GM18505 (cell line): Measurements from ENCODE around the gene RAB40A.

Experiments
- ATAC-seq: cut with Tn5 transposase; IDR thresholded peaks from one replicate; pipeline ENCODE4 v1.9.1; 2021; ENCODE audit not compliant: unreplicated experiment
- POLR2A ChIP-seq: IDR thresholded peaks from 4 replicates; pipeline ENCODE4 v1.6.1; 2011; ENCODE audit warnings: borderline replicate concordance; ENCODE audit not compliant: insufficient read depth, insufficient read length; ENCODE audit errors: extremely low read depth

The RAB40A gene

DNA sequence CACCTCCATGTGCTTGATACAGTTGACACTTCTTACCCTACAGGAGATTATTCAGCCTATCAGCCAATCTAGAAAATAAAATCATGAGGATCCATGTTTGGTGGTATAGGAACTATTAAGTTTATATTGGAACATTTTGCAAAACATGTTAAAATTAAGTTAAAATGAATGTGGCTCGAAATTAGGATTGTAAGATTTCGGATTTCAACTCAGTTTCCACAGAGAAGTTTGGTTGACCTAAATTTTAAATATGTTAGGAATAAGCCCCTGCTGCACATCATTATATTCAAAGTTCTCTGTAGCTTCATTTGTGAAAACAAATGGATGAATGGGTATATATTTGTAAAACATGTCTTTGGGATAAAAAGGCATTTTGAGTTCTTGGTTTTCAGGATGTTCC is at the start of gene RAB40A:
Gene RAB40A, minus strand, starts transcription at position 101 of the 400 bp plus-strand sequence. CDS start 18,733 bp downstream, outside the sequence.
- no peak for TF ChIP-seq POLR2A
- no peak for ATAC-seq

DNA sequence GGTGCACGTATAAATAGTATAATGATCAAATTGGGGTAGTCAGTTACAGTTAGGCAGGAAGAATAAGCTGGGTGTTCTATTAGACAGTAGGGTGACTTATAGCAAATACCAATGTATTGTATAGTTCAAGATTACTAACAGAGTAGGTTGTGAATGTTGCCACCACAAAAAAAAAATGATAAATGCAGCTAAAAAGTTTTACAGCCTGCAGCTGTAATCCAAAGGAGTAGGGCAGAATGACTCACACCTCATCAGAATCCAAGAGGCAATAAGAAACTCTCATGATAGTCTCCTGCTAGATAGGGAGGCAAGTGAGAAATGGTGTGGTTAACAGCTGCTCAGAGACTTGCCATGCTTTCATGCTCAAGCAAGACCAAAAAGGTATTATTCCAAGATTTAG is 46.5 kb upstream of the RAB40A start:
- no peak for TF ChIP-seq POLR2A
- ATAC-seq, result no peak

DNA sequence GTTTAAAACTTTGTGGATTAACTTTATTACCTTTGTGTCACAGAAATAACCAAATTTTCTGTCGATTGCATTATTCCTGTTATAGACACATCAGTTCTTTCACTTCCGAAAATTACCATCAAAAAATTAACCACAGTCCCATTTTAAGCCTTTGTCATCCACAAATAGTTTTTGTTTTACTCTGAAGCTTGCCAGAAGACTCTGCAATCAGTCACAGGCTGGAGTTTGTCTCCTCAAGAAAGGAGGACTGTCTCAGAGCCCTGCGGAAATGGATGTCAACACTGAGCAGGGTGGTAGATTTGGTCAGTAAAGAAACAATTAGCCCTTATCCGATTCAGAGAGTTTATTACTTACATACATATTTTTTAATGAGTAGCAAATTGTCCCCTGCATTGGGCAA is 45.9 kb upstream of the RAB40A start:
- ATAC-seq, result no peak
- TF ChIP-seq POLR2A, result no peak

DNA sequence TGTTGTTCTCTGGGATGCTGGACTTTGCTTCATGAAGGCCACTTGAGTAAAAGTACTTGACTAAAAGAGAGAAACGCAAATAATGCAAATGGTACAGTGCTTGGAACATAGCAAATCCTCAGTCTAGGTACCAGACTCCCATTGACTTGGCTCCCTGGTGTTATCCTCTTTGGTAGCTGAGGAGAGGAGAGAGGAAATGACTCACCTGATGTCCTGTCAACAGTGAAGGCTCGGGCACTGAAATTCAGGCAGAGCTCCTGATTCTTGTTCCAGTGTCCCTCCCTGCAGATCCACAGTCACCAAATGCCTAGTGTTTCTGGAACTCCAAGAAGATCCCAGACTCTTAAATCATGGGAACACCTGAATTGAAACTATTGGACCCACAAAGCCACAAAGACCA is 43.5 kb upstream of the RAB40A start:
- no peak for ATAC-seq

GRCh38 chrX:103560256-103560655 is 41.0 kb upstream of the RAB40A start:
- no peak for ATAC-seq
- TF ChIP-seq POLR2A, result no peak

More for the DNA sequence above, 43.5 kb upstream of the RAB40A start:
- TF ChIP-seq POLR2A, result no peak

DNA sequence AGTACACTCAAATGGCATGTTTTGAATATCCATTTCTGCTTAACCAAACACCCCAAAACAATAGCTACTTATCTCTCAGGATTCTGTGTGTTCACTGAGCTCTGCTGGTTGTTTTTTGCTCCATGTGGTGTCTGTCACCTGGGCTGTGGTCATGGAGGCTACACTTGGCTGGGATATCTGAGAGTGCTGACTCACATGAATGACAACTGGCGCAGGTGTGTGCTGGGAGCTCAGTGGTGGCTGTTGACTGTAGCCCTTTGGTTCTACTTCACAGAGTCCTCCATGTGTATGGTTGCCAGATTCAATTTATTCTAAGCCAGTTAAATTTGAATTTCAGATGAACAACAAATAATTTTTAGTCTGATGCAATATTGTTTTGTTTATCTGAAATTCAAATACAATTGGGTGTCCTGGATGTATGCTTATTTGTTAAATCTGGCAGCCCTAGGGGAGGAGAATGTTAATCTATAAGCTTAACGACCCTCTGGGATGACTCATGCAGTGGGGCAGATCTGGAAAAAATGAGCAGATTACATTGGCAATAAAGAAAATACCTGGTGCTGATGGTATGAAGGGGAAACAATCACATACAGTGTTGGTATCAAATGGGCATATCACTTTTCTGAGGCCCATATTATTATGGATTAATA is 37.8 kb upstream of the RAB40A start:
- no peak for TF ChIP-seq POLR2A
- ATAC-seq, result no peak

DNA sequence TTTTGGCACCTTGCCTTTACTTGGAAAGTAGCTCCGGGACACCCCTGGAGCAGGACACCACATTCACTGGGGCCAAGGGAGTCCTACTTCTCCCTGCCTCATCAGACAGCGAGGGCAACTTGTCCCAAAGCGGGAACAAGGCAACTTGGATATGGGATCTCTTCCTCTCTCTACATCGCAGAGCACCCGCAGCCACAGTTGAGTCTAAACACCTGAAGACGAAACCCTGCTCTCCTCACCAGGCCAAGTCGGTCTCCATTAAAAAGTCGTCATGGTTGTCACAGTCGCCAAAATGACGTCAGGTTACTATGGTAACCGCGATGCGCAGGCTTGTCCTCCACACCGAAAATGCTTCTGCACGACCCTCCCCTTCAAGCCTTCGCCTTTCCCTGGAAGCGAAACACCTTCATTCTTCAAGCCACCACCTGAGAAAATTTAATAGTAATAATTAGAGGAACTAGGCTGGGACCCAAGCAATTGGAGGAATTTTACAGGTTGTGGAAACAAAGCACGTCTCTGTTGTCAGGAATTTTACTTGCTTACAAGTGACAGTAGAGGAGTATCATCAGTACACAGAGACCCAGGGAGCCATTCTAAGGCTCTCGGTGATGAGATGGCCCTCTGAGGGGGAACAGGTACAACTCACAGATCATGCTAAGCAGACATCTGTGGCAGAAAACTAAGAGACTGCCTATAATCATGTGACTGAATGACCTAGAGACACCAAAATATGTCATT is 35.6 kb upstream of the RAB40A start:
- peak; percentile 57 for TF ChIP-seq POLR2A
- peak; percentile 93 for ATAC-seq

DNA sequence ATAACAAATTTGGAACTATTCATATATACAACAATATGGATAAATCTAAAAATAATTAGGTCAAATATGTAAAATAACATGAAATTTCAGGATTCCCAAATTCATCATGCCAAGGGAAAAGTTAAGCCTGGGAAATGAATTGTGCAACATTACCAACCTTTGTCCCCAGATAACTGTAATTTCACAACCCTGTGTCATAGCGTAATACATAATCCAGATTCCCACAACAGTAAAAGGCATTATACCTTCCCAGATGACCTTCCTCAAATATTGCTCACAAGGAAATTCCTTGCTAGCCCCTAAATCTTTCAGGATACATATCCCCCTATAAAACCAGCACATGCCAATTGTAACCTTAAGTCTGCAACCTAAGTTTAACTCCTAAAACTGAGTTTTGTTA is 32.9 kb upstream of the RAB40A start:
- TF ChIP-seq POLR2A, result no peak
- no peak for ATAC-seq

DNA sequence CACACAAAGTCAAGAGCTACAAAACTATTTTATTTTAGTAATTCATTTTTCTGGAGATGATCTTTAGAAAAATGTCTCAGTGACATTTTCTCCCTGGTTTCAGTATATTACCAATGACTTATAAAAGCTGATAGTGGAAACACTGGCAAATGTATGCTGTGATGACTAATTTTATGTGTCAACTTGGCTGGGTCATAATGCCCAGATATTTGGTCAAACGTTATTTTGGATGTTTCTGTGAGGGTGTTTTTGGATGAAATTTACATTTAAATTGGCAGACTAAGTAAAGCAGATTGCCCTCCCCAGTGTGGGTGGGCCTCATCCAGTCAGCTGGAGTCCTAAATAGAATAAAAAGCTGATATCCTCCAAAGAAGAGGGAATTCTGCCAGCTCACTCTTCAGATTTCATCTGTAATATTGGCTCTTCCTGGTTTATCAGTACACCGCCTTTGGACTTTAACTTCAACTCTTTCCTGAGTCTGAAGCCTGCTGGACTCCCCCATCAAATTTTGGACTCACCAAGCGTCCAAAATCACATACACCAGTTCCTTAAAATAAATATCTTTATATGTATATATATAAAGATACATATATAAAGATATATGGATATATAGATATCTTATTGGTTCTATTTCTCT is 31.2 kb upstream of the RAB40A start:
- no peak for TF ChIP-seq POLR2A
- no peak for ATAC-seq

DNA sequence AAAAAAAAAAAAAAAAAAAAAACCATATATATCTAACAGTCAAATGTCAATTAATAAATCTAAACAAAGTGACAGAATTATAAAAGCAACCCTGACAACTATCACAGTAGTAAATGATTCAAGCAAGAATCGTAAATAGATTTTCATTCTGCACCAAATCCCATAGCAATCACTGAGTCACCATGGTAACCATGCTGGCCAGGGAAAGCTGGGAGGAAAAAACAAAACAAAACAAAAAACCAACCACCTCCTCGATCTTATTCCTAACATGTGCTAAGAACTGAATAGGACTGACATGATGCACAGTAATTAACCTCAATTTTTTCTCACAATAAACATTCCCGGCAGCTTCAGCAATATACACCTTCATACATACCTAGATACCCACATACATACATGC is 30.6 kb upstream of the RAB40A start:
- ATAC-seq, result no peak
- TF ChIP-seq POLR2A, result no peak

DNA sequence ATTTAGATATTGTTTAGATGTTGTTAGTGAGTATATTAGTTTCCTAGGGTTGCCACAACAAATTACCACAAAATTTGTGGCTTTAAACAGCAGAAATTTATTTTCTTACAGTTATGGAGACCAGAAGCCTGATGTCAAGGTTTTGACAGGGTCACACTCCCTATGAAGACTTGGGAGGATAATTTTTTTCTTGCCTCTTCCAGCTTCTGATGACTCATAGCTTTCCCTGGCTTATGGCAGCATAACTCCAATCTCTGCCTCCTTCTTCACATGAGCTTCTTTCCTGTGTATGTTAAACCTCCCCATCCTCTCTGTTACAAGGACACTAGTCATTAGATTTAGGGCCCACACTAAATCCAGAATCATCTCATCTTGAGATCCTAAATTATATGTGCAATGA is 20.9 kb upstream of the RAB40A start:
- no peak for TF ChIP-seq POLR2A

GRCh38 chrX:103539695-103540094 is 20.4 kb upstream of the RAB40A start:
- no peak for ATAC-seq
- no peak for TF ChIP-seq POLR2A

More for the DNA sequence above, 20.9 kb upstream of the RAB40A start:
- ATAC-seq, result no peak

GRCh38 chrX:103538728-103539127 is 19.4 kb upstream of the RAB40A start:
- ATAC-seq, result no peak
- TF ChIP-seq POLR2A, result no peak

DNA sequence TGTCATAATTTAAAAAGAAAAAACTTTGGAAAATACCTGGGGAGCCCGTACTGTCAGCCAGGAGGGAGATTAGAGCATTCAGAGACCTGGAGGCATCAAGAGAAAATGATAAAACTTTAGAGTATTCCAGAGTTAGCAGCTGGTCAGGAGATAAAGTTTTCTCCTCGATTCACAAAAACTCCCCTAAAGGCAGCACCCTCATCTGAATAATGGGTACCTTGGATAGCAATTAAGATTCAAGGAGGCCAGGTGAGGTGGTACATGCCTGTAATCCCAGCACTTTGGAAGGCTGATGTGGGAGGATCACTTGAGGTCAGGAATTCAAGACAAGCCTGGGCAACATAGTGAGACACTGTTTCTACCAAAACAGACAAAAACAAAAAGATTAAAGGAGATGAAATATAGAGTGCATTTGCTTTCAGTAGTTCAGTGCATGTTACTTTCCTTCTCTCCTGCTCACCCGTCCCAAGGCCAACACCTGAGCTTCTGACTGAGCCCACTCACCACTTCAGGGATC is 18.6 kb upstream of the RAB40A start:
- no peak for TF ChIP-seq POLR2A
- ATAC-seq, result no peak

DNA sequence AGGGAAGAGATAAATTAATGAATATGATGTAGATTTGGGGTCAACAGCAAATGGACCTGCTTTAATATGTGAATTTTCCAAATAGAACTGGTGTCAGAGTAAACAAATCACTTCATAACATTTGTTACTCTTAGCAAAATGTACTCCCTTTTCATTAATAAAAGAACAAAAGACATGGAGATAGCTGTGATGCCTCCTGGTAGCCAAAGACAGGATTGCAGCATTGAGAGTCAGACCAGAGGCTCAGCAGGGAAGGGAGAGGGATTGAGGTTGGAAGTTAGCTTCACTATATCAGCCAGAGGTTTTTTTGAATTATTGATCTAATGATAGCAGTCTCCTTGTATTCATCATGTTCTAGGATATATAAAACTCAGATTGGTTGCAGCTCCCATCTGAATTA is 17.4 kb upstream of the RAB40A start:
- ATAC-seq, result no peak
- no peak for TF ChIP-seq POLR2A

- no peak for TF ChIP-seq POLR2A
- no peak for ATAC-seq
Measured at GRCh38 chrX:103536071-103536470, 16.8 kb upstream of the RAB40A start.
